NCI-H1436 treated with DMSO at 0.1 percent for 48 hours (cell line): ENCODE measurements around the gene CTPS2.
"Not testable (repeated sequence)": the region's sequence is repeated elsewhere in the genome, so short reads cannot be mapped to it uniquely, and the experiment has no call there.

ENCODE experiments used
- DNase-seq: peaks from one replicate; lab custom pipeline; 2025; lab: John Stamatoyannopoulos, UW

Gene CTPS2

GRCh38 chrX:16603822-16604221 is 108.6 kb downstream of the CTPS2 start:
- DNase-seq, result no peak

GRCh38 chrX:16603235-16603634 is 109.2 kb downstream of the CTPS2 start:
- not testable (repeated sequence) for DNase-seq

- no peak for DNase-seq
Observed at GRCh38 chrX:16601885-16602284, 110.6 kb downstream of the CTPS2 start.

GRCh38 chrX:16594490-16594889 is 118.0 kb downstream of the CTPS2 start:
- DNase-seq, result no peak

GRCh38 chrX:16593801-16594200 is 118.7 kb downstream of the CTPS2 start:
- DNase-seq, result no peak

- DNase-seq, result no peak
Observed at GRCh38 chrX:16592194-16592770, 120.2 kb downstream of the CTPS2 start.

- no peak for DNase-seq
Observed at GRCh38 chrX:16589826-16590225, 122.6 kb downstream of the CTPS2 start.

GRCh38 chrX:16589211-16589610 is 123.3 kb downstream of the CTPS2 start:
- DNase-seq, result no peak

GRCh38 chrX:16588266-16588665 is 124.2 kb downstream of the CTPS2 start:
- no peak for DNase-seq

- no peak for DNase-seq
Observed at GRCh38 chrX:16587836-16588235, 124.6 kb downstream of the CTPS2 start.

- no peak for DNase-seq
Observed at GRCh38 chrX:16586377-16587112, 125.9 kb downstream of the CTPS2 start.

GRCh38 chrX:16585486-16586376 is 126.7 kb downstream of the CTPS2 start:
- no peak for DNase-seq

- DNase-seq, result not testable (repeated sequence)
Observed at GRCh38 chrX:16580004-16580797, 132.3 kb downstream of the CTPS2 start.

GRCh38 chrX:16579517-16579916 is 133.0 kb downstream of the CTPS2 start:
- DNase-seq, result no peak

GRCh38 chrX:16578218-16578617 is 134.3 kb downstream of the CTPS2 start:
- no peak for DNase-seq

- no peak for DNase-seq
Observed at GRCh38 chrX:16577483-16578029, 134.9 kb downstream of the CTPS2 start.

GRCh38 chrX:16575388-16575787 is 137.1 kb downstream of the CTPS2 start:
- not testable (repeated sequence) for DNase-seq

GRCh38 chrX:16573781-16574180 is 138.7 kb downstream of the CTPS2 start:
- DNase-seq, result no peak

GRCh38 chrX:16567681-16568080 is 144.8 kb downstream of the CTPS2 start:
- DNase-seq, result no peak

GRCh38 chrX:16566571-16566970 is 145.9 kb downstream of the CTPS2 start:
- DNase-seq, result no peak

- no peak for DNase-seq
Observed at GRCh38 chrX:16560173-16560572, 152.3 kb downstream of the CTPS2 start.

GRCh38 chrX:16559206-16559619 is 153.3 kb downstream of the CTPS2 start:
- DNase-seq, result no peak
